SJSA1 (cell line): ENCODE measurements around the gene ADAMTS13. TPM values are rescaled to one million over a fixed set of nuclear protein-coding genes. Genes with fewer than 3 reads are reported as not detected.

ENCODE experiments used
- DNase-seq, 2 experiments: peaks; one replicate each; pipeline ENCODE4 v3.0.0-alpha.2; 2015 to 2020; ENCODE audit warnings: low spot score in 2 of 2, low read depth in 1 of 2
- H3K27ac ChIP-seq: fragments of 250-450 bp; sonication (Bioruptor Pico); 2 replicates; pipeline ENCODE4 v1.5.1; 2020; ENCODE audit warnings: mild to moderate bottlenecking, moderate library complexity
- H3K27me3 ChIP-seq: fragments of 250-450 bp; sonication (Bioruptor Pico); replicated peaks from 2 replicates; pipeline ENCODE4 v1.5.1; 2020; ENCODE audit warnings: mild to moderate bottlenecking, moderate library complexity
- H3K36me3 ChIP-seq: fragments of 250-450 bp; sonication (Bioruptor Pico); 2 replicates; pipeline ENCODE4 v1.5.1; 2020; ENCODE audit warnings: mild to moderate bottlenecking
- H3K4me1 ChIP-seq: fragments of 250-450 bp; sonication (Bioruptor Pico); replicated peaks from 2 replicates; pipeline ENCODE4 v1.6.1; 2021; ENCODE audit warnings: mild to moderate bottlenecking
- H3K4me3 ChIP-seq: fragments of 250-450 bp; sonication (Bioruptor Pico); 2 replicates; pipeline ENCODE4 v1.5.1; 2020; ENCODE audit warnings: mild to moderate bottlenecking
- H3K9me3 ChIP-seq: fragments of 250-450 bp; sonication (Bioruptor Pico); replicated peaks from 2 replicates; pipeline ENCODE4 v1.5.1; 2020; ENCODE audit warnings: mild to moderate bottlenecking
- total RNA-seq: library from RNA; depleted of rRNA; stranded (reverse); fragments of >200 nt; shearing (Covaris generic); gene quantifications from 2 replicates; pipeline ENCODE4 v1.2.3, GENCODE V29; 2014

Gene ADAMTS13
- total RNA-seq, 1 experiment from 2014 or later = 0.24 TPM

- Histone ChIP-seq H3K27me3 (no peaks in the 10 kb centered on the region; the same call in 1 of the 2 replicates), H3K4me1 (no peaks in the 10 kb centered on the region), H3K9me3 (no peaks in the 10 kb centered on the region), H3K36me3 (peaks cover 16% of the 10 kb centered on the region; the same call in 1 of the 2 replicates), H3K27ac (no peak overlapping the region), H3K4me3 (no peak overlapping the region)
- no peak for DNase-seq
Measured at GRCh38 chr9:133400292-133400691, 21.9 kb upstream of the ADAMTS13 start.

- Histone ChIP-seq H3K27ac (no peak overlapping the region), H3K9me3 (no peaks in the 10 kb centered on the region), H3K36me3 (peaks cover 29% of the 10 kb centered on the region), H3K4me1 (no peaks in the 10 kb centered on the region), H3K27me3 (no peaks in the 10 kb centered on the region), H3K4me3 (no peak overlapping the region)
- DNase-seq = no peak
Measured at GRCh38 chr9:133401588-133401987, 20.6 kb upstream of the ADAMTS13 start.

DNA sequence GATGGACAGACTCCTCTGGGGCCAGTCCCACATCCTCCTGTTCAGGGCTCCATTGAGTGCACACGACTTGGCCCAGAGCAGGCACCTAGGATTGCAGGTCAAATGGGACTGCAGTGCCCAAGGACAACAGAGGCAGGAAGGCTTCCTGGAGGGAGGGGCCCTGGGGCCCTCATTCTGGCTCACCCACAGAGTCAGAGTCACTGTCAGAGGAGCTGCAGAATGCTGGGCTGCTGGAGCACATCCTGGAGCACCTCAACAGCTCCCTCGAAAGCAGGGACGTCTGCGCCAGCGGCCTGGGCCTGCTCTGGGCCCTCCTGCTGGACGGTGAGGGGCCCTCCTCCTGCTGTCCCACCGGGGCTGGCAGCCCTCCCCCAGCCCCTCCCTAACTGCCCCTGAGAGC, 19.5 kb upstream of the ADAMTS13 start:
- H3K27me3 ChIP-seq = no peaks in the 10 kb centered on the region
- peaks cover 38% of the 10 kb centered on the region for H3K36me3 ChIP-seq
- H3K9me3 ChIP-seq = no peaks in the 10 kb centered on the region
- H3K4me3 ChIP-seq = no peak overlapping the region
- no peak for DNase-seq
- no peaks in the 10 kb centered on the region for H3K4me1 ChIP-seq
- H3K27ac ChIP-seq = no peak overlapping the region

DNA sequence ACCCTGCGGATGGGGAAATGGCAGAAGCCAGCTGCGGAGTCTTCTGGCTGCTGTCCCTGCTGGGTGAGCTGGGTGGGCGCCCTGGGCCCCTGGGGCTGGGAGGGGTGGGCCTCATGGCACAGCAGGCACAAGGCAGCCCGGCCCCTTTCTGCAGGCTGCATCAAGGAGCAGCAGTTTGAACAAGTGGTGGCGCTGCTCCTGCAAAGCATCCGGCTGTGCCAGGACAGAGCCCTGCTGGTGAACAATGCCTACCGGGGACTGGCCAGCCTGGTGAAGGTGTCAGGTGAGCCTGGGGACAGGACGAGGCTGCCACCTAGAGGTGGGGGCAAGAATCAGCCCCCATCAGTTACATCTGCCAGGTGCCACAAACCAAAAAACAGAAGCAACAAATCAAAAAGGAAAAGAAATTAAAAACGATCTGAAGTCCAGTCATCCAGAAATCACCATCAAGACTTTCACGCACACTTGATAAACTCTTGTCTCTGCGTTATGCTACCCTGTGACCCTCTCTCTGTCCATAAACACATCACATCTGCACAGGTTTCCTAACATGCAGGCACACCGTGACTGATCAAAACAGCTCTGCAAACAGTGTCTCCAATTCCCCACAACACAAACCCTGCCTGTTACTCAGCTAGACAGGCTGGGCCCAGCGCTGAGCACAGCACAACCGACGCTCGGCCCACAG, 18.3 kb upstream of the ADAMTS13 start:
- DNase-seq = no peak
- Histone ChIP-seq H3K9me3 (no peaks in the 10 kb centered on the region), H3K27ac (no peak overlapping the region), H3K36me3 (peaks cover 42% of the 10 kb centered on the region), H3K27me3 (no peaks in the 10 kb centered on the region), H3K4me3 (no peak overlapping the region), H3K4me1 (no peaks in the 10 kb centered on the region)

DNA sequence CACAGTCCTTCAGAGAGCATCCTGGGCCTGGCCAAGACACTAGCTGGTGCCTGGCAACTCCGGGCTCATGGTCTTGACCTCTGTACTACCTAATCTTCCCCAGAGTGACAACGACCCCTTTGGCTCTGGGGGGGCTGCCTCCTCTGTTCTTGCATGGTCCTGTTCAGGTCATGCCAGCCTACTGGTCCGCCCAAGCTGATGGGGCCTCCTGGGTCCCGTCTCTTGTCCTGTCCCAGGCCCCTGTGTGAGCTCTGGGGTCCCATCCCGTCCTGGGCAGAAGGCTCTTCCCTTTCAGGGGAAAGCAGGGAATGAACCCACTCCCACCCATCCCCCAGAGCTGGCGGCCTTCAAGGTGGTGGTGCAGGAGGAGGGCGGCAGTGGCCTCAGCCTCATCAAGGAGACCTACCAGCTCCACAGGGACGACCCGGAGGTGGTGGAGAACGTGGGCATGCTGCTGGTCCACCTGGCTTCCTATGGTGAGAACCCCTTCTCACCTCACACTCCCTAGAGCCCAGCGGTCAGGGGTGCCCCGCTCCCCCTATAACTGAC, 17.6 kb upstream of the ADAMTS13 start:
- no peaks in the 10 kb centered on the region for H3K27me3 ChIP-seq
- H3K4me1 ChIP-seq = no peaks in the 10 kb centered on the region
- H3K9me3 ChIP-seq = no peaks in the 10 kb centered on the region
- H3K4me3 ChIP-seq = no peak overlapping the region
- DNase-seq = no peak
- no peak overlapping the region for H3K27ac ChIP-seq
- peaks cover 45% of the 10 kb centered on the region for H3K36me3 ChIP-seq

DNA sequence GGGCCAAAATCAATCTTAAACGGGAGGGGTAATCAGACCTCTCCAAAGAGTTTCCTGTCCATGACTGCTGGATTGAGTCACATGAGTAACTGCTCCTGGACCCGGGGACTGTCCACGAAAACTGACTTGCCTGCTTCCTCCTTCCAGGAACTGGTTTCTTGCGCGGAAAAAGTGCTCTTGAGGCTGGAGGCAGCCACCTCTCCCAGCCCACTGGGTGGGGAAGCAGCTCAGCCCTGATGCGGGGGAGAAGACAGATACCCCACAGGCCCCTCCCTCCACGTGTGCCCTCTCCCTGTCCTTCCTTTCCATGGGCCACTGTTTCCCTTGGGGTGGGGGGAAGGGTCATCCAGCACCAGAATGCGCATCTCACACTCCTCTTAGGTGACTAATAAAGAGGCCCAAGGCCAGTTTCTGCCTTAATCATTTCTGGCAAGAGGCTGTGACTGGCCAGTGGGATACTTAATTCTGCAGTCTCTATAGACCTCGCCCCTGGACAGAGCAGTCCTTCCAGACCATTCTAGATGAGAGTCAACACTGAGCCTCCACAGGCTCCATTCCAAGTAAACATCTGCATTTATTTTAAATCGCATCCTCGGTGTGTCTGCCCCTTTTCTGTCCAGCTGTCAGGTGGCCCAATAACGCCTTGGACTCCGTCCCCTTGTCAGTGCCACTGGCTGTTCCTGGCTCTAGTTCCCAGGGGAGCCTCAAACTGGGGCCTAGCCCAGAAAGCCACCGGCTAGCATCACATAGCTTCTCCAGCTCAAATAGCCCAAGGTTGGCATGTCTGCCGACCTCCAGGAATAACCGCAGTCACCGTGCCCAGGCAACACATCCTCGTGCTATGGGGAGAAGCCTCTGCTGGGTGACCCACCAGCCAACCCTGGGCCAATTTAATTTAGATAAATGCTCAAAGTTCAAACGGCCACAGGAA, 16.4 kb upstream of the ADAMTS13 start:
- Histone ChIP-seq H3K4me3 (no peak overlapping the region), H3K36me3 (peaks cover 57% of the 10 kb centered on the region), H3K27ac (no peak overlapping the region), H3K27me3 (no peaks in the 10 kb centered on the region), H3K4me1 (no peaks in the 10 kb centered on the region), H3K9me3 (no peaks in the 10 kb centered on the region)
- no peak for DNase-seq

- peak; percentile 42 to 74 for DNase-seq
- Histone ChIP-seq H3K4me3 (no peak overlapping the region), H3K27ac (no peak overlapping the region)
Measured at GRCh38 chr9:133406480-133407307, 15.5 kb upstream of the ADAMTS13 start.

GRCh38 chr9:133408042-133408441, 14.1 kb upstream of the ADAMTS13 start:
- H3K27ac ChIP-seq = no peak overlapping the region
- no peak overlapping the region for H3K4me3 ChIP-seq
- DNase-seq = no peak
- no peaks in the 10 kb centered on the region for H3K4me1 ChIP-seq
- no peaks in the 10 kb centered on the region for H3K9me3 ChIP-seq
- H3K27me3 ChIP-seq = no peaks in the 10 kb centered on the region
- H3K36me3 ChIP-seq = peaks cover 75% of the 10 kb centered on the region

More at GRCh38 chr9:133406480-133407307, 15.5 kb upstream of the ADAMTS13 start:
- Histone ChIP-seq H3K27me3 (no peaks in the 10 kb centered on the region), H3K36me3 (peaks cover 64% of the 10 kb centered on the region), H3K9me3 (no peaks in the 10 kb centered on the region), H3K4me1 (no peaks in the 10 kb centered on the region)

DNA sequence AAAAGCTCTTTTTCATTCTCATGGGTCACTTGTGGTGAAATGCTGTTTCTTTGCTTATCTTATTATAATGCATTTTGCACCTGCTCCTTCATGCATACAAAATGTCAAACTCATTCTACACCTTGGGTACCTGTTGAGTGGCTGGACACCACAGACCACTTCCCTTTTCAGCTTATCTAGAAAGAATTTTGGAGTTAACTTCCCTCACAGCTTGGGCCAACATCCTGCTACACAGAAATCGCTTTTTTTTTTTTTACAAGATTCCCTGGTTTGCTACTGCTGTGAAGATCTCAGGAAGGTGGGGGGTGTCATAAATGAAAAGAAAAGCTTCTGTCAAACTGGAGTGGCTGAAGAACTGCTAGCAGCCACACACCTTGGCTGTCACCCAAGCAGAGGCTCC, 7.0 kb upstream of the ADAMTS13 start:
- no peak for DNase-seq

GRCh38 chr9:133417541-133418461, 4.4 kb upstream of the ADAMTS13 start, which contains the start of gene REXO4:
Gene REXO4 (minus strand): TSS chr9:133418010. CDS start chr9:133417844, 166 bp downstream.
- Histone ChIP-seq H3K4me3 (peak within 1 kb of the TSS; percentile 69), H3K4me1 (peaks cover 8% of the 10 kb centered on the region), H3K27me3 (no peaks in the 10 kb centered on the region), H3K9me3 (no peaks in the 10 kb centered on the region), H3K36me3 (peaks cover 38% of the 10 kb centered on the region), H3K27ac (peak within 1 kb of the TSS; percentile 64)
- DNase-seq = peak; percentile 86 to 88

More for the DNA sequence above, 7.0 kb upstream of the ADAMTS13 start:
- Histone ChIP-seq H3K4me3 (no peak overlapping the region), H3K4me1 (peaks cover 8% of the 10 kb centered on the region), H3K27ac (no peak overlapping the region), H3K27me3 (no peaks in the 10 kb centered on the region), H3K9me3 (no peaks in the 10 kb centered on the region), H3K36me3 (peaks cover 62% of the 10 kb centered on the region)

DNA sequence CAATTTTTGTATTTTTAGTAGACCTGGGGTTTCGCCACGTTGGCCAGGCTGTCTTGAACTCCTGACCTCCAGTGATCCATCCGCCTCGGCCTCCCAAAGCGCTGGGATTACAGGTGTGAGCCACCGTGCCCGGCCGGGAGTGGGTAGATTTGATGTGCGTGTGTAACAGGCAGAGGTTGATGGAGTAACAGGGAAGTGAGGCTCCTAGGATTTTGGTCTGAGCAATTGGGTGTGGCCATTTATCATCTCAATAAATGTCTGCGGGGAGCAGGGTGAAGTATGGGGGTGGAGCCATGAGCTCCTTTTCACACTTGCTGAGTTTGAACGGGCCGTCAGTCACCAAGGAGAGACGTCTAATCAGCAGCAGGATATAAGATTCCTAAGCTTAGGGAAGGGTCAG, 3.2 kb upstream of the ADAMTS13 start:
- no peak overlapping the region for H3K27ac ChIP-seq
- H3K4me3 ChIP-seq = no peak overlapping the region
- no peak for DNase-seq
- peaks cover 28% of the 10 kb centered on the region for H3K36me3 ChIP-seq
- H3K27me3 ChIP-seq = no peaks in the 10 kb centered on the region
- H3K4me1 ChIP-seq = peaks cover 8% of the 10 kb centered on the region
- H3K9me3 ChIP-seq = no peaks in the 10 kb centered on the region

GRCh38 chr9:133420392-133420827, 1.8 kb upstream of the ADAMTS13 start:
- H3K27ac ChIP-seq = no peak overlapping the region
- no peaks in the 10 kb centered on the region for H3K27me3 ChIP-seq
- H3K36me3 ChIP-seq = peaks cover 16% of the 10 kb centered on the region
- H3K9me3 ChIP-seq = no peaks in the 10 kb centered on the region
- no peak for DNase-seq
- H3K4me3 ChIP-seq = no peak overlapping the region
- peaks cover 8% of the 10 kb centered on the region for H3K4me1 ChIP-seq
